Neural crest cell (in vitro differentiated cells): ENCODE data around the gene SAFB2. TPM values are rescaled to one million over a fixed set of nuclear protein-coding genes. Genes with fewer than 3 reads are reported as not detected.

ENCODE experiments used
- DNase-seq: peaks from one replicate; pipeline ENCODE4 v3.0.0; 2021; ENCODE audit warnings: low read depth, mixed read lengths, low spot score
- H3K27ac Mint-ChIP-seq: one replicate; pipeline ENCODE4 v1.8.0; 2021; ENCODE audit warnings: mild to moderate bottlenecking, mixed read lengths; ENCODE audit not compliant: unreplicated experiment
- H3K27me3 Mint-ChIP-seq: 2 replicates; pipeline ENCODE4 v1.8.0; 2021; ENCODE audit warnings: low read depth, mild to moderate bottlenecking, mixed read lengths
- H3K36me3 Mint-ChIP-seq: 2 replicates; pipeline ENCODE4 v1.8.0; 2021; ENCODE audit warnings: low read depth, mild to moderate bottlenecking, mixed read lengths
- H3K4me1 Mint-ChIP-seq: 2 replicates; pipeline ENCODE4 v1.8.0; 2021; ENCODE audit warnings: mixed read lengths
- H3K4me3 Mint-ChIP-seq: one replicate; pipeline ENCODE4 v1.8.0; 2021; ENCODE audit warnings: mild to moderate bottlenecking, mixed read lengths
- H3K9me3 Mint-ChIP-seq: 2 replicates; pipeline ENCODE4 v1.8.0; 2021; ENCODE audit warnings: mixed read lengths
- CTCF ChIP-seq: fragments of 200-600 bp; sonication (generic); conservative IDR thresholded peaks from 2 replicates; pipeline ENCODE4 v1.5.0; 2021; ENCODE audit warnings: antibody characterized with exemption, mild to moderate bottlenecking
- total RNA-seq: library from RNA; stranded (reverse); gene quantifications from 2 replicates; pipeline ENCODE4 v1.2.1, GENCODE V29; 2021

SAFB2 gene
- total RNA-seq, 1 donor from 2014 or later = 103 TPM

DNA sequence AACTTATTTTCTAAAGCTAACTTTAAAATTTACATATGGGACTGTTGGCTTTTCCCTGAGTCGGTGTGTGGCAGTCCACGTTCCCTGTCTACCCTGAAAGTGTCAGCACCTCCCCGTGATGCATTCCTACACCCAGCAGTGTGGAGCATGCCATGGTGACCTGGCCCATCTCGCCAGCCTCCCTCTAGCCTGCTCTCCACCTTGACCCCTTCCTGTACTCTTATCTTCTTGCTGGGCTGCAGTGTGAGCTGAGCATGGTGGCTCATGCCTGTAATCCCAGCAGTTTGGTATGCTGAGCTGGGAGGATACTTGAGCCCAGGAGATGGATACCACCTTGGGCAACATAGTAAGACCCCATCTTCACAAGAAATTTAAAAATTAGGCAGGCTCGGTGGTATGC lies 32.4 kb upstream of the SAFB2 start:
- DNase-seq = no peak
- Mint-ChIP-seq H3K27ac (no peak overlapping the region), H3K4me1 (no peaks in the 10 kb centered on the region), H3K4me3 (no peak overlapping the region), H3K36me3 (peaks cover 35% of the 10 kb centered on the region), H3K27me3 (no peaks in the 10 kb centered on the region), H3K9me3 (no peaks in the 10 kb centered on the region)
- TF ChIP-seq CTCF = no peak

- H3K27me3 Mint-ChIP-seq = no peaks in the 10 kb centered on the region
- peaks cover 31% of the 10 kb centered on the region for H3K36me3 Mint-ChIP-seq
- no peak for TF ChIP-seq CTCF
- no peaks in the 10 kb centered on the region for H3K9me3 Mint-ChIP-seq
- no peak for DNase-seq
- no peak overlapping the region for H3K27ac Mint-ChIP-seq
- no peaks in the 10 kb centered on the region for H3K4me1 Mint-ChIP-seq
- no peak overlapping the region for H3K4me3 Mint-ChIP-seq
These were observed 29.7 kb upstream of the SAFB2 start for GRCh38 chr19:5652261-5652660.

DNA sequence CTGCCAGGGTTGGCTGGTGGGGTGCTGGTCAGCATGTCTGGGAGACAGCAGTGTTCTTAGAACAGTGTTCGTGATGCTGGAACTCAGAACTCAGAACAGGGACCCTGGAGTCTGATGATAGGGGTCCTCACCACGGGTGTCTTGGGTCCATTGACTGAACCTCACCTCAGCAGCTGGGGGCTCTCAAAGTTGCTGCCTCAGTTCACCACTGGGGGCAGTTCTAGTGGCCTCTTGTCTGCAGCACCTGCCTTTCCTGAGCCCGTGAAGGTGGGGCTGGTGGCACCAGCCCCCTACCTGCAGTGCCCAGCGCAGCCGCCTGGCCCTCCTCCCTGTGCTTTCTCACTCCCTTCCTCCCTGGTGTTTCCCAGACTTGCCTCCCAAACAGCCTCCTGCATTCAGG lies 28.8 kb upstream of the SAFB2 start:
- Mint-ChIP-seq H3K9me3 (no peaks in the 10 kb centered on the region), H3K4me1 (no peaks in the 10 kb centered on the region), H3K4me3 (no peak overlapping the region), H3K27me3 (no peaks in the 10 kb centered on the region), H3K27ac (no peak overlapping the region), H3K36me3 (peaks cover 36% of the 10 kb centered on the region)
- TF ChIP-seq CTCF = no peak
- DNase-seq = no peak

- H3K36me3 Mint-ChIP-seq = peaks cover 30% of the 10 kb centered on the region
- no peak overlapping the region for H3K4me3 Mint-ChIP-seq
- TF ChIP-seq CTCF = no peak
- H3K9me3 Mint-ChIP-seq = no peaks in the 10 kb centered on the region
- DNase-seq = no peak
- H3K27ac Mint-ChIP-seq = no peak overlapping the region
- no peaks in the 10 kb centered on the region for H3K27me3 Mint-ChIP-seq
- peaks cover 3% of the 10 kb centered on the region for H3K4me1 Mint-ChIP-seq
These were observed 25.9 kb upstream of the SAFB2 start for GRCh38 chr19:5648464-5648863.

GRCh38 chr19:5646703-5647102 lies 24.1 kb upstream of the SAFB2 start:
- H3K27ac Mint-ChIP-seq = no peak overlapping the region
- no peaks in the 10 kb centered on the region for H3K27me3 Mint-ChIP-seq
- no peak overlapping the region for H3K4me3 Mint-ChIP-seq
- no peak for DNase-seq
- peaks cover 3% of the 10 kb centered on the region for H3K4me1 Mint-ChIP-seq
- H3K9me3 Mint-ChIP-seq = no peaks in the 10 kb centered on the region
- no peak for TF ChIP-seq CTCF
- peaks cover 22% of the 10 kb centered on the region for H3K36me3 Mint-ChIP-seq

DNA sequence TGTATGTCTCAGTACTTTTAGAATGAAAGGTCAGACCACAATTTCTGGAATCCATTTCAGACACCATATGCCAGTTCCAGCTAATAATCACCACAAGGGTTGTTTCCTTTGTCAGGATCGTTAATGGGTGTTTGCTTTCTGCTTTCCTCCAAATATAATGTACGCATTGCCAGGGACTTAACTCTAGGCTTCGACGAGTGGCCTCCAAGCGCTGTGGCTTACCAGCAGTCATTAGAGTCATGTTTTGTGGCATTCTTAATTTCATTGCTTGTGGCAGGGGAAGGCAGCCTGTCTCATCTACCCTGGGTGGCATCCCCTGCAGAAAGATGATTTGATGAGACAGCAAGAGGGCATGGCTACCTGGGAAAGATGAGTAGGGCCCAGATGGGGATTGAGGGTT lies 22.8 kb upstream of the SAFB2 start:
- no peak for TF ChIP-seq CTCF
- H3K4me1 Mint-ChIP-seq = peaks cover 3% of the 10 kb centered on the region
- no peak overlapping the region for H3K4me3 Mint-ChIP-seq
- no peaks in the 10 kb centered on the region for H3K9me3 Mint-ChIP-seq
- H3K27ac Mint-ChIP-seq = no peak overlapping the region
- no peaks in the 10 kb centered on the region for H3K27me3 Mint-ChIP-seq
- peaks cover 21% of the 10 kb centered on the region for H3K36me3 Mint-ChIP-seq
- no peak for DNase-seq
